DOHH2 (cell line): ENCODE data around the gene LRRC56.

Experiments
- EZH2phosphoT487 ChIP-seq: fragments of 200-600 bp; sonication (generic); IDR thresholded peaks from 2 replicates; pipeline ENCODE4 v1.6.1; 2017; ENCODE audit warnings: borderline replicate concordance, mild to moderate bottlenecking, antibody characterized with exemption, low read length, moderate library complexity, mixed read lengths
- TF ChIP-seq, protein P1 (sequence below): fragments of 200-600 bp; sonication (generic); IDR thresholded peaks from one replicate; pipeline ENCODE4 v1.5.1; 2014; ENCODE audit warnings: antibody characterized with exemption, mild to moderate bottlenecking, low read depth, low read length; ENCODE audit not compliant: poor library complexity, severe bottlenecking

DNA sequence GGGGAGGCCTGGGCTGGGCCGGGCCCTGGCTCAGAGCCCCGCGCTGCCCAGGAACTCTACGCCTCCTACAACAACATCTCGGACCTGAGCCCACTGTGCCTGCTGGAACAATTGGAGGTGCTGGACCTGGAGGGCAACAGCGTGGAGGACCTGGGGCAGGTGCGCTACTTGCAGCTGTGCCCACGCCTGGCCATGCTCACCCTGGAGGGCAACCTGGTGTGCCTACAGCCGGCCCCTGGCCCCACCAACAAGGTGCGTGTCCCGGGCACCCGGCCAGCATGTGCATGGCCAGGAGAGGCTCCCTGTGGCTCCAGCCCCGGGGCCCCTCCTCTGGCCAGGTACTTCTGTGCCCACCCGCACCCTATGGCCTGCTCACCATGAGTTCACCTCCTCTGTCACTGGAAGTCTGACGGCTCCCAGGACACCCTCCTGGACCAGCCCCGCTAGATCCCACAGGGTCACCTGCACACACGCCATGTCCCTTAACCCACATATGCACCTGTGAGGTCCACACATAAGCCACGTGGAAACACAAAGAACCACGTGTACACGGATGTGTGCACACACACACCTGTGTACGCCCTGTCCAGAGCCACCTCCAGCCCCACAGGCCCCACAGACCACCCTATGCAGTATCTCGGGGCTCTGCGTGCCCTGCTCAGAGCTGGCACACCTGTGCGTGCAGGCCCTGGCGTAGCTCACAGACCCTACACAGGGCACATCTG, 12.9 kb downstream of the LRRC56 start:
- TF ChIP-seq, protein P1, sequence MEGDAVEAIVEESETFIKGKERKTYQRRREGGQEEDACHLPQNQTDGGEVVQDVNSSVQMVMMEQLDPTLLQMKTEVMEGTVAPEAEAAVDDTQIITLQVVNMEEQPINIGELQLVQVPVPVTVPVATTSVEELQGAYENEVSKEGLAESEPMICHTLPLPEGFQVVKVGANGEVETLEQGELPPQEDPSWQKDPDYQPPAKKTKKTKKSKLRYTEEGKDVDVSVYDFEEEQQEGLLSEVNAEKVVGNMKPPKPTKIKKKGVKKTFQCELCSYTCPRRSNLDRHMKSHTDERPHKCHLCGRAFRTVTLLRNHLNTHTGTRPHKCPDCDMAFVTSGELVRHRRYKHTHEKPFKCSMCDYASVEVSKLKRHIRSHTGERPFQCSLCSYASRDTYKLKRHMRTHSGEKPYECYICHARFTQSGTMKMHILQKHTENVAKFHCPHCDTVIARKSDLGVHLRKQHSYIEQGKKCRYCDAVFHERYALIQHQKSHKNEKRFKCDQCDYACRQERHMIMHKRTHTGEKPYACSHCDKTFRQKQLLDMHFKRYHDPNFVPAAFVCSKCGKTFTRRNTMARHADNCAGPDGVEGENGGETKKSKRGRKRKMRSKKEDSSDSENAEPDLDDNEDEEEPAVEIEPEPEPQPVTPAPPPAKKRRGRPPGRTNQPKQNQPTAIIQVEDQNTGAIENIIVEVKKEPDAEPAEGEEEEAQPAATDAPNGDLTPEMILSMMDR: no peak
- TF ChIP-seq EZH2phosphoT487: no peak
